ENCODE measurements around the gene GSTM2.

GRCh38 chr1:109716570-109717090 is 48.8 kb downstream of the GSTM2 start:
- TF ChIP-seq CSDC2 (CRISPR knock-in tag; IDR thresholded peaks at IDR 0.05) = no peak
- TF ChIP-seq ZNF70 (CRISPR knock-in tag; IDR thresholded peaks at IDR 0.05) = no peak
- TF ChIP-seq SNAI2 (CRISPR knock-in tag; IDR thresholded peaks at IDR 0.05) = no peak
- TF ChIP-seq GLIS3 (CRISPR knock-in tag; IDR thresholded peaks at IDR 0.05) = no peak
- no peak for TF ChIP-seq PATZ1 (CRISPR knock-in tag; IDR thresholded peaks at IDR 0.05; ENCODE audit: borderline replicate concordance)
- TF ChIP-seq POU6F1 (CRISPR knock-in tag; IDR thresholded peaks at IDR 0.05; ENCODE audit: borderline replicate concordance, low read depth) = no peak
- no peak for TF ChIP-seq ZFP30 (CRISPR knock-in tag; IDR thresholded peaks at IDR 0.05)
- no peak for TF ChIP-seq ARNTL (CRISPR knock-in tag; IDR thresholded peaks at IDR 0.05; ENCODE audit: borderline replicate concordance, low read depth)
- no peak for TF ChIP-seq CSRNP3 (CRISPR knock-in tag; IDR thresholded peaks at IDR 0.05)
- no peak for TF ChIP-seq OSR1 (CRISPR knock-in tag; IDR thresholded peaks at IDR 0.05)
- no peak for TF ChIP-seq TSHZ2 (CRISPR knock-in tag; IDR thresholded peaks at IDR 0.05)
- TF ChIP-seq PPARA (CRISPR knock-in tag; IDR thresholded peaks at IDR 0.05; ENCODE audit: borderline replicate concordance) = no peak
- TF ChIP-seq ZNF8 (CRISPR knock-in tag; IDR thresholded peaks at IDR 0.05) = no peak

All from SK-N-SH treated with all-trans-retinoic acid at 6 μM for 48 hours (cell line).